HepG2 (cell line): ENCODE data around the gene RSRC2. TPM values are rescaled to one million over a fixed set of nuclear protein-coding genes. Genes with fewer than 3 reads are reported as not detected.

Source experiments
- AGO1 ChIP-seq: fragments of 200-400 bp; formaldehyde crosslinking; IDR thresholded peaks from 2 replicates; pipeline ENCODE4 v1.6.1; 2017; ENCODE audit warnings: mild to moderate bottlenecking, low read depth, low read length, moderate library complexity; ENCODE audit not compliant: poor library complexity, severe bottlenecking
- ATF7 ChIP-seq, 2 experiments: fragments of 450-650 bp in 1 of 2; sonication (generic) in 1 of 2; formaldehyde crosslinking in 1 of 2; IDR thresholded peaks; 2 replicates each; pipeline versions ENCODE4 v1.4.0 to v1.6.1; 2016 to 2020; ENCODE audit warnings: antibody characterized with exemption in 1 of 2, mild to moderate bottlenecking in 1 of 2, missing genetic modification reagents in 1 of 2
- FIP1L1 ChIP-seq: fragments of 200-400 bp; formaldehyde crosslinking; IDR thresholded peaks from 2 replicates; pipeline ENCODE4 v1.6.1; 2018; ENCODE audit warnings: low read depth, mild to moderate bottlenecking, low read length, moderate library complexity, borderline replicate concordance; ENCODE audit not compliant: insufficient read depth
- FOSL2 ChIP-seq: sonication (generic); formaldehyde crosslinking; IDR thresholded peaks from 2 replicates; pipeline ENCODE4 v1.4.0; 2020; ENCODE audit warnings: missing genetic modification reagents
- HIVEP1 ChIP-seq: sonication (generic); formaldehyde crosslinking; IDR thresholded peaks from 2 replicates; pipeline ENCODE4 v1.4.0; 2020; ENCODE audit warnings: mild to moderate bottlenecking, missing genetic modification reagents
- HOXA3 ChIP-seq: sonication (generic); formaldehyde crosslinking; IDR thresholded peaks from 2 replicates; pipeline ENCODE4 v1.5.0; 2020; ENCODE audit warnings: missing genetic modification reagents
- KDM3A ChIP-seq: IDR thresholded peaks from 2 replicates; pipeline ENCODE4 v1.6.1; 2018; ENCODE audit warnings: low read depth, missing compliant biosample characterization
- MED1 ChIP-seq: sonication (generic); formaldehyde crosslinking; IDR thresholded peaks from 2 replicates; pipeline ENCODE4 v1.4.0; 2020; ENCODE audit warnings: missing genetic modification reagents
- MIER2 ChIP-seq: IDR thresholded peaks from 2 replicates; pipeline ENCODE4 v1.6.1; 2016; ENCODE audit warnings: missing biosample characterization, missing genetic modification reagents
- NCOR1 ChIP-seq: fragments of 200-600 bp; sonication (generic); IDR thresholded peaks from 2 replicates; pipeline ENCODE4 v1.7.0; 2017; ENCODE audit warnings: antibody characterized with exemption, low read length, borderline replicate concordance
- NFATC3 ChIP-seq: sonication (generic); formaldehyde crosslinking; IDR thresholded peaks from 2 replicates; pipeline ENCODE4 v1.5.1; 2020; ENCODE audit warnings: mild to moderate bottlenecking, missing genetic modification reagents
- NR2C2 ChIP-seq: sonication (generic); formaldehyde crosslinking; IDR thresholded peaks from 2 replicates; pipeline ENCODE4 v1.4.0; 2020; ENCODE audit warnings: missing genetic modification reagents, mild to moderate bottlenecking, moderate library complexity, borderline replicate concordance
- PHF20 ChIP-seq: sonication (generic); formaldehyde crosslinking; IDR thresholded peaks from 2 replicates; pipeline ENCODE4 v1.5.0; 2020; ENCODE audit warnings: mild to moderate bottlenecking, missing genetic modification reagents
- REXO4 ChIP-seq: sonication (generic); formaldehyde crosslinking; IDR thresholded peaks from 2 replicates; pipeline ENCODE4 v1.8.0; 2022; ENCODE audit warnings: missing genetic modification reagents, mild to moderate bottlenecking, borderline replicate concordance
- SMAD9 ChIP-seq: sonication (generic); formaldehyde crosslinking; IDR thresholded peaks from 2 replicates; pipeline ENCODE4 v1.5.1; 2020; ENCODE audit warnings: mild to moderate bottlenecking, missing genetic modification reagents
- SRF ChIP-seq: IDR thresholded peaks from 2 replicates; pipeline ENCODE4 v1.6.1; 2011; ENCODE audit warnings: mild to moderate bottlenecking, low read depth, low read length, moderate library complexity
- ZBTB25 ChIP-seq: IDR thresholded peaks from 2 replicates; pipeline ENCODE4 v1.6.1; 2018; ENCODE audit warnings: missing genetic modification reagents
- ZNF282 ChIP-seq: fragments of 450-650 bp; IDR thresholded peaks from 2 replicates; pipeline ENCODE4 v1.6.1; 2018; ENCODE audit not compliant: partially characterized antibody
- ZNF296 ChIP-seq: sonication (generic); formaldehyde crosslinking; conservative IDR thresholded peaks from 2 replicates; pipeline ENCODE4 v1.5.0; 2020; ENCODE audit warnings: mild to moderate bottlenecking, missing genetic modification reagents
- ZNF343 ChIP-seq: sonication (generic); formaldehyde crosslinking; IDR thresholded peaks from 2 replicates; pipeline ENCODE4 v1.4.0; 2020; ENCODE audit warnings: mild to moderate bottlenecking, missing genetic modification reagents
- ZNF660 ChIP-seq: sonication (generic); formaldehyde crosslinking; IDR thresholded peaks from 2 replicates; pipeline ENCODE4 v1.5.1; 2020; ENCODE audit warnings: mild to moderate bottlenecking, low read depth, missing genetic modification reagents, borderline replicate concordance
- polyA plus RNA-seq, 8 experiments: library from polyadenylated mRNA; depleted of rRNA in 3 of 8; stranded (reverse) in 7 of 8; unstranded in 1 of 8; fragments of >200 nt; fragmentation: Illumina TruSeq in 4 of 8; extraction: Trizol in 4 of 8; gene quantifications; 2 replicates each; pipeline versions ENCODE4 v1.2.1 to v1.2.3, GENCODE V29; 2011 to 2016; ENCODE audit warnings: low read depth in 4 of 8, missing spikeins in 1 of 8, mixed read lengths in 1 of 8; ENCODE audit not compliant: insufficient read depth in 1 of 8
- total RNA-seq, 5 experiments: library from RNA; depleted of rRNA; stranded (reverse); fragments of >200 nt; fragmentation: Illumina TruSeq; extraction: Trizol; gene quantifications; 2 replicates each; pipeline ENCODE4 v1.2.3, GENCODE V29; 2016; ENCODE audit warnings: low read depth in 1 of 5
- TF ChIP-seq, protein P1 (sequence below): sonication (generic); formaldehyde crosslinking; IDR thresholded peaks from 2 replicates; pipeline ENCODE4 v1.4.0; 2020; ENCODE audit warnings: mild to moderate bottlenecking, missing genetic modification reagents
- TF ChIP-seq, protein P2 (sequence below): IDR thresholded peaks from 2 replicates; pipeline ENCODE4 v1.6.1; 2016; ENCODE audit warnings: missing genetic modification reagents, missing compliant biosample characterization

The RSRC2 gene
- total and polyA plus RNA-seq, 2 of the 13 experiments (the other 11 are each of a cell fraction or from before 2014, with no cell fraction given) = 31.4 to 77.8 TPM

- TF ChIP-seq MED1 (CRISPR knock-in tag) (peak; percentile 65), FOSL2 (CRISPR knock-in tag) (peak; percentile 59), MIER2 (CRISPR knock-in tag) (no peak), NR2C2 (CRISPR knock-in tag) (peak; percentile 86), ATF7 (IDR thresholded peaks at IDR 0.05) (no peak), ATF7 (CRISPR knock-in tag; IDR thresholded peaks at IDR 0.05) (no peak), HOXA3 (CRISPR knock-in tag) (peak; percentile 80; the same call in 1 of the 2 replicates), REXO4 (CRISPR knock-in tag) (no peak), ZNF660 (CRISPR knock-in tag) (no peak), SMAD9 (CRISPR knock-in tag) (peak; percentile 90; the same call in 1 of the 2 replicates), SRF (no peak), AGO1 (peak; percentile 32), NCOR1 (no peak), KDM3A (CRISPR knock-in tag) (peak; percentile 85), NFATC3 (peak; percentile 86; the same call in 1 of the 2 replicates), ZBTB25 (0 out of 2 replicates have a peak, but pooled peaks have one; percentile 45), PHF20 (CRISPR knock-in tag) (no peak; the same call in 1 of the 2 replicates), FIP1L1 (peak; percentile 61; the same call in 1 of the 2 replicates), HIVEP1 (peak; percentile 33; the same call in 1 of the 2 replicates), ZNF282 (no peak), ZNF296 (no peak), ZNF343 (CRISPR knock-in tag) (0 out of 2 replicates have a peak, but pooled peaks have one; percentile 83)
- TF ChIP-seq, protein P1, sequence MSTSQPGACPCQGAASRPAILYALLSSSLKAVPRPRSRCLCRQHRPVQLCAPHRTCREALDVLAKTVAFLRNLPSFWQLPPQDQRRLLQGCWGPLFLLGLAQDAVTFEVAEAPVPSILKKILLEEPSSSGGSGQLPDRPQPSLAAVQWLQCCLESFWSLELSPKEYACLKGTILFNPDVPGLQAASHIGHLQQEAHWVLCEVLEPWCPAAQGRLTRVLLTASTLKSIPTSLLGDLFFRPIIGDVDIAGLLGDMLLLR = 0 out of 2 replicates have a peak, but pooled peaks have one; percentile 42
- TF ChIP-seq, protein P2, sequence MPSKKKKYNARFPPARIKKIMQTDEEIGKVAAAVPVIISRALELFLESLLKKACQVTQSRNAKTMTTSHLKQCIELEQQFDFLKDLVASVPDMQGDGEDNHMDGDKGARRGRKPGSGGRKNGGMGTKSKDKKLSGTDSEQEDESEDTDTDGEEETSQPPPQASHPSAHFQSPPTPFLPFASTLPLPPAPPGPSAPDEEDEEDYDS = peak; percentile 93
Observed at GRCh38 chr12:122500685-122501488, 25.8 kb downstream of the RSRC2 start, which contains the start of gene ZCCHC8 (continued).
